Kidney epithelial cell (primary cell): ENCODE measurements around the gene NXF2. TPM values are rescaled to one million over a fixed set of nuclear protein-coding genes. Genes with fewer than 3 reads are reported as not detected.
A peak's percentile ranks its signal among the peaks of the same experiment; 100 is the strongest.

Experiments
- DNase-seq: peaks from one replicate; pipeline ENCODE4 v3.0.0-alpha.2; 2010; ENCODE audit warnings: low read depth
- H3K27me3 ChIP-seq: 2 replicates; pipeline ENCODE4 v1.6.0; 2011; ENCODE audit warnings: low read length; ENCODE audit not compliant: control insufficient read depth, insufficient read depth
- H3K36me3 ChIP-seq: 2 replicates; pipeline ENCODE4 v1.5.1; 2011; ENCODE audit warnings: low read length; ENCODE audit not compliant: control insufficient read depth, insufficient read depth
- H3K4me3 ChIP-seq: 2 replicates; pipeline ENCODE4 v1.5.1; 2011; ENCODE audit warnings: low read depth, mild to moderate bottlenecking, control low read depth, low read length
- CTCF ChIP-seq: IDR thresholded peaks from 2 replicates; pipeline ENCODE4 v1.5.1; 2011; ENCODE audit warnings: mild to moderate bottlenecking, moderate library complexity, low read length, control low read depth, inconsistent platforms; ENCODE audit not compliant: insufficient read depth, poor library complexity, severe bottlenecking
- total RNA-seq: library from RNA; depleted of rRNA; stranded (reverse); fragments of >200 nt; gene quantifications from 2 replicates; pipeline ENCODE4 v1.2.3, GENCODE V29; 2015

The NXF2 gene
- total RNA-seq, 1 donor from 2014 or later = not detected

- no peaks in the 10 kb centered on the region for H3K36me3 ChIP-seq
- H3K4me3 ChIP-seq = no peak overlapping the region
- no peaks in the 10 kb centered on the region for H3K27me3 ChIP-seq
- peak; percentile 10 for TF ChIP-seq CTCF
- DNase-seq = no peak
Observed at GRCh38 chrX:102341867-102342266, 94.9 kb downstream of the NXF2 start.

- Histone ChIP-seq H3K36me3 (no peaks in the 10 kb centered on the region), H3K4me3 (no peak overlapping the region), H3K27me3 (no peaks in the 10 kb centered on the region)
- TF ChIP-seq CTCF = peak; percentile 76
- DNase-seq = no peak
Observed at GRCh38 chrX:102345916-102346315, 98.9 kb downstream of the NXF2 start.

Other genes with a start within 250 kb of the NXF2 start
- 3.8 and 5.5 TPM in 2 replicates for gene TCEAL2, start 121.5 kb upstream of the NXF2 start, total RNA-seq
- gene TCEAL6, start 104.7 kb upstream of the NXF2 start, total RNA-seq = not detected in 2 replicates
- 4.2 and 7.2 TPM in 2 replicates for gene BEX5, start 91.2 kb upstream of the NXF2 start, total RNA-seq
- gene TCP11X1, start 31.9 kb upstream of the NXF2 start, total RNA-seq = 0.34 TPM in 1 of 2 replicates, not detected in the other
- gene NXF2B, start 192.8 kb downstream of the NXF2 start, total RNA-seq = not detected in 2 replicates
- 0.14 and 0.42 TPM in 2 replicates for gene TCP11X2, start 224.6 kb downstream of the NXF2 start, total RNA-seq